ENCODE data around the gene NOS1. TPM values are rescaled to one million over a fixed set of nuclear protein-coding genes. Genes with fewer than 3 reads are reported as not detected.

Gene NOS1
- total and polyA plus RNA-seq, 2 donors (not counting 3 experiments of a cell fraction or from before 2014, with no cell fraction given): not detected

DNA sequence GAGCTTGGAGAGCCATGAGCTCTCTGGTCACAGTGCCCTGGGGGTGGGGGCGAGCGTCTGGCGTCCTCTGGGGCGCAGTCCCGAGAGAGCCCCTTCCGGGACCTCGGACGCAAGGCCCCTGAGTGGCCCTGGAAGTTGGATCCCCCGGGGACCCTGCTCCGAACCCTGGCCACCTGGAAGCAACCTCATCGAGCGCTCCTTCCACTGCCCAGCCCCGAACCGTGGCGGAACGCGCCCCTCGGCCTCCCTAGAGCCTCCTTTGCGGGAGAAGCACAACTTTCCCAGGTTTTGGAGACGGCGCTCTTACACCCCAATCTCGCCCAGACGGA lies 1.2 kb downstream of the NOS1 start:
- ChIA-PET POLR2A (no interaction called here), CTCF (interaction anchor here (1.1 to 1.9 kb wide), 2 partner anchors 490 to 497 kb away, joined by 4 read pairs; no protein-coding TSS in a partner anchor)
- dilution Hi-C loops (cut with MboI; ENCODE audit: extremely low pct_ligation_motif_present, low sequenced_read_pairs) (loop anchor here (25.0 kb wide), 1 partner anchor 477 kb away; no protein-coding TSS in a partner anchor), intact Hi-C loops (cut with micrococcal nuclease) (no loop called here)
- no peaks in the 10 kb centered on the region for H3K4me1 ChIP-seq (ENCODE audit: control insufficient read depth, extremely low read depth, insufficient read depth, low read length)
- H3K4me3 ChIP-seq (replicated peaks in 1 of 3; ENCODE audit: insufficient read depth in 1 of 3, low read depth in 1 of 3, low read length in 3 of 3): no peak overlapping the region
- DNase-seq (ENCODE audit: low read depth, low spot score) (no peak), FAIRE-seq (no peak)
- H3K27ac ChIP-seq (ENCODE audit: insufficient read depth, low read depth, low read length): no peak overlapping the region
- H3K4me2 ChIP-seq (ENCODE audit: insufficient read depth, low read length): no peak overlapping the region
- H2AFZ ChIP-seq (ENCODE audit: low read depth, low read length): no peak overlapping the region
- H3K79me2 ChIP-seq (ENCODE audit: control insufficient read depth, insufficient read depth, low read length): no peaks in the 10 kb centered on the region
- H3K9me3 ChIP-seq (replicated peaks; ENCODE audit: control insufficient read depth, insufficient read depth, low read length): no peaks in the 10 kb centered on the region
- H3K36me3 ChIP-seq (ENCODE audit: control insufficient read depth in 2 of 2, extremely low read depth in 1 of 2, insufficient read depth in 2 of 2, low read length in 2 of 2): no peaks in the 10 kb centered on the region
- no peak overlapping the region for H3K9ac ChIP-seq (replicated peaks; ENCODE audit: extremely low read depth, insufficient read depth, low read length)
- H3K27me3 ChIP-seq (ENCODE audit: control insufficient read depth in 2 of 2, insufficient read depth in 2 of 2, low read length in 2 of 2): peaks cover 43 to 61% of the 10 kb centered on the region in 2 experiments
- BruUV-seq (replicated peaks): no TSS peak
- TF ChIP-seq EZH2 (IDR thresholded peaks at IDR 0.05; ENCODE audit: borderline replicate concordance, low read depth, low read length, severe bottlenecking) (no peak), POLR2A (IDR thresholded peaks at IDR 0.05; ENCODE audit: low read depth, low read length) (no peak)
- H4K20me1 ChIP-seq (replicated peaks; ENCODE audit: control insufficient read depth, extremely low read depth, insufficient read depth, low read length): no peaks in the 10 kb centered on the region
- H3K9me1 ChIP-seq (replicated peaks; ENCODE audit: control insufficient read depth, extremely low read depth, insufficient read depth, low read length): no peaks in the 10 kb centered on the region

- H3K79me2 ChIP-seq (ENCODE audit: control insufficient read depth, insufficient read depth, low read length): no peaks in the 10 kb centered on the region
- no peaks in the 10 kb centered on the region for H3K4me1 ChIP-seq (ENCODE audit: control insufficient read depth, extremely low read depth, insufficient read depth, low read length)
- H3K9ac ChIP-seq (replicated peaks; ENCODE audit: extremely low read depth, insufficient read depth, low read length): no peak overlapping the region
- intact Hi-C loops (cut with micrococcal nuclease): no loop called here
- H4K20me1 ChIP-seq (replicated peaks; ENCODE audit: control insufficient read depth, extremely low read depth, insufficient read depth, low read length): no peaks in the 10 kb centered on the region
- H3K27ac ChIP-seq (ENCODE audit: insufficient read depth, low read depth, low read length): no peak overlapping the region
- dilution Hi-C loops (cut with MboI; ENCODE audit: extremely low pct_ligation_motif_present, low sequenced_read_pairs): loop anchor here (25.0 kb wide), 1 partner anchor 478 kb away; no protein-coding TSS in a partner anchor
- no peaks in the 10 kb centered on the region for H3K36me3 ChIP-seq (ENCODE audit: control insufficient read depth in 2 of 2, extremely low read depth in 1 of 2, insufficient read depth in 2 of 2, low read length in 2 of 2)
- no peak for TF ChIP-seq GATA2 (IDR thresholded peaks at IDR 0.05; ENCODE audit: insufficient read depth, insufficient read length, low read depth, low read length)
- TF ChIP-seq, protein P1, sequence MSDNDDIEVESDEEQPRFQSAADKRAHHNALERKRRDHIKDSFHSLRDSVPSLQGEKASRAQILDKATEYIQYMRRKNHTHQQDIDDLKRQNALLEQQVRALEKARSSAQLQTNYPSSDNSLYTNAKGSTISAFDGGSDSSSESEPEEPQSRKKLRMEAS (IDR thresholded peaks at IDR 0.05; ENCODE audit: insufficient read depth, insufficient read length): no peak
- no peak for TF ChIP-seq POLR2A (IDR thresholded peaks at IDR 0.05; ENCODE audit: low read depth, low read length)
- TF ChIP-seq POLR2AphosphoS5 (IDR thresholded peaks at IDR 0.05; ENCODE audit: insufficient read depth, low read depth, low read length): no peak
- TF ChIP-seq MYC (IDR thresholded peaks at IDR 0.05; ENCODE audit: low read depth, low read length): no peak
- TF ChIP-seq, protein P2, sequence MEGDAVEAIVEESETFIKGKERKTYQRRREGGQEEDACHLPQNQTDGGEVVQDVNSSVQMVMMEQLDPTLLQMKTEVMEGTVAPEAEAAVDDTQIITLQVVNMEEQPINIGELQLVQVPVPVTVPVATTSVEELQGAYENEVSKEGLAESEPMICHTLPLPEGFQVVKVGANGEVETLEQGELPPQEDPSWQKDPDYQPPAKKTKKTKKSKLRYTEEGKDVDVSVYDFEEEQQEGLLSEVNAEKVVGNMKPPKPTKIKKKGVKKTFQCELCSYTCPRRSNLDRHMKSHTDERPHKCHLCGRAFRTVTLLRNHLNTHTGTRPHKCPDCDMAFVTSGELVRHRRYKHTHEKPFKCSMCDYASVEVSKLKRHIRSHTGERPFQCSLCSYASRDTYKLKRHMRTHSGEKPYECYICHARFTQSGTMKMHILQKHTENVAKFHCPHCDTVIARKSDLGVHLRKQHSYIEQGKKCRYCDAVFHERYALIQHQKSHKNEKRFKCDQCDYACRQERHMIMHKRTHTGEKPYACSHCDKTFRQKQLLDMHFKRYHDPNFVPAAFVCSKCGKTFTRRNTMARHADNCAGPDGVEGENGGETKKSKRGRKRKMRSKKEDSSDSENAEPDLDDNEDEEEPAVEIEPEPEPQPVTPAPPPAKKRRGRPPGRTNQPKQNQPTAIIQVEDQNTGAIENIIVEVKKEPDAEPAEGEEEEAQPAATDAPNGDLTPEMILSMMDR (IDR thresholded peaks at IDR 0.05; ENCODE audit: extremely low read depth in 1 of 2, insufficient read depth in 1 of 2, low read depth in 1 of 2, low read length in 2 of 2): no peak
- TF ChIP-seq EZH2 (IDR thresholded peaks at IDR 0.05; ENCODE audit: borderline replicate concordance, low read depth, low read length, severe bottlenecking): no peak
- no peak for TF ChIP-seq JUN (IDR thresholded peaks at IDR 0.05; ENCODE audit: borderline replicate concordance, insufficient read depth, insufficient read length, low read depth)
- no peak for TF ChIP-seq FOS (IDR thresholded peaks at IDR 0.05; ENCODE audit: borderline replicate concordance, insufficient read depth, low read length)
- no peaks in the 10 kb centered on the region for H3K9me1 ChIP-seq (replicated peaks; ENCODE audit: control insufficient read depth, extremely low read depth, insufficient read depth, low read length)
- H3K4me3 ChIP-seq (replicated peaks in 1 of 3; ENCODE audit: insufficient read depth in 1 of 3, low read depth in 1 of 3, low read length in 3 of 3): no peak overlapping the region
- H3K9me3 ChIP-seq (replicated peaks; ENCODE audit: control insufficient read depth, insufficient read depth, low read length): no peaks in the 10 kb centered on the region
- CTCF ChIA-PET: interaction anchor here (1.1 to 1.9 kb wide), 3 partner anchors 7 to 498 kb away, joined by 4 to 6 read pairs (median 4); no protein-coding TSS in a partner anchor
- no peak for DNase-seq (ENCODE audit: low read depth, low spot score)
- no TSS peak for BruUV-seq (replicated peaks)
- no peak overlapping the region for H3K4me2 ChIP-seq (ENCODE audit: insufficient read depth, low read length)
- H3K27me3 ChIP-seq (ENCODE audit: control insufficient read depth in 2 of 2, insufficient read depth in 2 of 2, low read length in 2 of 2): peaks cover 42 to 61% of the 10 kb centered on the region in 2 experiments
- POLR2A ChIA-PET: no interaction called here
- no peak overlapping the region for H2AFZ ChIP-seq (ENCODE audit: low read depth, low read length)
- FAIRE-seq: no peak
These were observed 2.2 kb downstream of the NOS1 start for GRCh38 chr12:117359029-117359845.

All from endothelial cell of umbilical vein (primary cell).